Stomach (tissue), 9 donors: ENCODE results near the gene BLTP2. TPM values are rescaled to one million over a fixed set of nuclear protein-coding genes. Genes with fewer than 3 reads are reported as not detected.

Experiments
- DNase-seq, 2 donors: peaks; one replicate each; pipeline versions ENCODE4 v3.0.0 to v3.0.0-alpha.2; 2013 to 2019
- H3K27ac ChIP-seq, 5 donors: fragments of 200-600 bp in 4 of 5; sonication (generic) in 4 of 5; one replicate each; pipeline ENCODE4 v1.5.1; 2013 to 2019; ENCODE audit warnings: mild to moderate bottlenecking in 1 of 5, moderate library complexity in 1 of 5
- H3K27me3 ChIP-seq, 3 donors: fragments of 200-600 bp; sonication (generic); one replicate each; pipeline ENCODE4 v1.5.1; 2017 to 2019; ENCODE audit warnings: mixed run types in 1 of 3
- H3K36me3 ChIP-seq, 4 donors: fragments of 200-600 bp; sonication (generic); 1 replicate in 3 of 4; 2 replicates in 1 of 4; pipeline ENCODE4 v1.5.1; 2016 to 2019
- H3K4me1 ChIP-seq, 4 donors: fragments of 200-600 bp; sonication (generic); one replicate each; pipeline ENCODE4 v1.5.1; 2016 to 2019
- H3K4me3 ChIP-seq, 4 donors: fragments of 200-600 bp; sonication (generic) in 3 of 4; one replicate each; pipeline ENCODE4 v1.5.1; 2016 to 2019; ENCODE audit warnings: mild to moderate bottlenecking in 1 of 4
- H3K9me3 ChIP-seq, 4 donors: fragments of 200-600 bp; sonication (generic); one replicate each; pipeline ENCODE4 v1.5.1; 2016 to 2019
- EP300 ChIP-seq: sonication (generic); formaldehyde crosslinking; IDR thresholded peaks from one replicate; pipeline ENCODE4 v1.6.1; 2017; ENCODE audit warnings: antibody characterized with exemption
- POLR2A ChIP-seq, 4 donors: fragments of 450-650 bp; IDR thresholded peaks; one replicate each; pipeline ENCODE4 v1.6.1; 2016; ENCODE audit warnings: antibody characterized with exemption in 4 of 4, control low read depth in 2 of 4, mild to moderate bottlenecking in 1 of 4, moderate library complexity in 1 of 4
- POLR2AphosphoS5 ChIP-seq, 3 donors: sonication (generic); formaldehyde crosslinking; IDR thresholded peaks; one replicate each; pipeline ENCODE4 v1.6.1; 2016; ENCODE audit warnings: antibody characterized with exemption in 3 of 3
- WGBS, 5 donors: extraction: QIAGEN DNeasy Blood & Tissue Kit in 3 of 5; methylation state at CpG; one replicate each; pipeline versions ENCODE4 v1.1.5 to v1.1.7; 2013 to 2018; 5-methylcytosine and 5-hydroxymethylcytosine counted together
- intact Hi-C: fragments of 100-400 bp; cut with DNase I; formaldehyde crosslinking; loops from one replicate; pipeline ENCODE4 v1.15.1; 2023; ENCODE audit warnings: low total_unique reads
- polyA plus RNA-seq, 3 donors: library from polyadenylated mRNA; stranded (reverse); fragments of 200-250 nt; gene quantifications; one replicate each; pipeline ENCODE4 v1.2.3, GENCODE V29; 2013
- total RNA-seq, 5 donors: library from RNA; depleted of rRNA; stranded (reverse); fragments of >200 nt; gene quantifications; one replicate each; pipeline versions ENCODE4 v1.1.0 to v1.2.3, GENCODE V29; 2014 to 2016
- TF ChIP-seq, protein P1 (sequence below), 7 experiments: fragments of 450-650 bp in 4 of 7; fragments of 200-600 bp in 3 of 7; sonication (generic) in 3 of 7; IDR thresholded peaks; one replicate each; pipeline ENCODE4 v1.5.1; 2016 to 2019; ENCODE audit warnings: antibody characterized with exemption in 7 of 7, control low read depth in 2 of 7, mild to moderate bottlenecking in 1 of 7
- donor health status: healthy with polysubstance abuse.
- donor health status: Bipolar disorder and iron deficiency.
- donor health status: healthy.

The BLTP2 gene
- total and polyA plus RNA-seq, 8 donors, result 9.9 to 221 (median 88.3) TPM

DNA sequence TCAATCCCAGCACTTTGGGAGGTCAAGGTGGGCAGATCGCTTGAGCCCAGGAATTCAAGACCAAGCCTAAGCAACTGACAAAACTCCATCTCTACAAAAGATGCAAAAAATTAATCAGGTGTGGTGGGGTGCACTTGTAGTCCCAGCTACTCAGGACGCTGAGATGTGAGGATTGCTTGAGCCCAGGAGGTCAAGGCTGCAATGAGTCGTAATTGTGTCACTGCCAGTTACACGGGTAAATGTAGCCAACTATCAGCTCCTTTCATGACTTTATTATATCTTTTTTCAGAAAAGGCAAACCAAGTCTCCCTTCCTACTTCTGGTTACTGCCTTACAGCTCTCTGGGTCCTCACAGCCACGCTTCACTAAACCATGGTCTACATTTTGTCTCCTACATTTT is 12.8 kb upstream of the BLTP2 start:
- no peaks in the 10 kb centered on the region for H3K27me3 ChIP-seq
- TF ChIP-seq POLR2A (IDR thresholded peaks at IDR 0.05), result no peak
- TF ChIP-seq EP300, result no peak
- no peak for TF ChIP-seq POLR2AphosphoS5 (IDR thresholded peaks at IDR 0.05)
- TF ChIP-seq, protein P1, sequence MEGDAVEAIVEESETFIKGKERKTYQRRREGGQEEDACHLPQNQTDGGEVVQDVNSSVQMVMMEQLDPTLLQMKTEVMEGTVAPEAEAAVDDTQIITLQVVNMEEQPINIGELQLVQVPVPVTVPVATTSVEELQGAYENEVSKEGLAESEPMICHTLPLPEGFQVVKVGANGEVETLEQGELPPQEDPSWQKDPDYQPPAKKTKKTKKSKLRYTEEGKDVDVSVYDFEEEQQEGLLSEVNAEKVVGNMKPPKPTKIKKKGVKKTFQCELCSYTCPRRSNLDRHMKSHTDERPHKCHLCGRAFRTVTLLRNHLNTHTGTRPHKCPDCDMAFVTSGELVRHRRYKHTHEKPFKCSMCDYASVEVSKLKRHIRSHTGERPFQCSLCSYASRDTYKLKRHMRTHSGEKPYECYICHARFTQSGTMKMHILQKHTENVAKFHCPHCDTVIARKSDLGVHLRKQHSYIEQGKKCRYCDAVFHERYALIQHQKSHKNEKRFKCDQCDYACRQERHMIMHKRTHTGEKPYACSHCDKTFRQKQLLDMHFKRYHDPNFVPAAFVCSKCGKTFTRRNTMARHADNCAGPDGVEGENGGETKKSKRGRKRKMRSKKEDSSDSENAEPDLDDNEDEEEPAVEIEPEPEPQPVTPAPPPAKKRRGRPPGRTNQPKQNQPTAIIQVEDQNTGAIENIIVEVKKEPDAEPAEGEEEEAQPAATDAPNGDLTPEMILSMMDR (IDR thresholded peaks at IDR 0.05), result no peak
- H3K27ac ChIP-seq, result no peak overlapping the region
- peaks cover 9 to 71% (median 69%) of the 10 kb centered on the region in 4 donors for H3K36me3 ChIP-seq
- intact Hi-C loops, result no loop called here
- no peak for DNase-seq
- H3K9me3 ChIP-seq, result no peaks in the 10 kb centered on the region
- no peak overlapping the region for H3K4me3 ChIP-seq
- H3K4me1 ChIP-seq, result peaks cover 7 to 21% (median 17%) of the 10 kb centered on the region in 4 donors
- WGBS, 5 donors, result 73 to 90% (median 88%) methylated on average over 5 of the region's 5 CpGs

DNA sequence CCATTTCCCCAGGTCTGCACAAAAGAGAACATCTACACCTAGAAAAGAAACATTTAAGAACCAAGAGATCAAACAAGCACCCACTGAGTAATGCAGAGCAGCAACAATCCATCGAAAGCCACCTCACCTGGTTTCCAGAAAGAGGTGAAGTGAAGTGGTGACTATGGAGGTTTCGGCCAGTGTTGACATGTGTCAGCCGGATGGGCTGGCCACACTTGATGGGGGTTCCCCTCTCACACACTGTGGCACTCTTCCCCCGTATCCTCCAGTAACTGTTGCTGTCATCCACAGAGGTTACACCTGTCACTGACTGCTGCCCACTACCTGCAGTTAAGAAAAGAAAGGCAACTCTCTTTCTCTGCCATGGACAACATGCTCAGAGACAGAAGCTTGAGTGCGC is 10.2 kb upstream of the BLTP2 start:
- intact Hi-C loops, result no loop called here
- Histone ChIP-seq H3K9me3 (no peaks in the 10 kb centered on the region), H3K4me3 (no peak overlapping the region), H3K36me3 (peaks cover 9 to 97% (median 94%) of the 10 kb centered on the region in 4 donors), H3K27ac (no peak overlapping the region), H3K4me1 (peaks cover 0 to 5% (median 3%) of the 10 kb centered on the region in 4 donors), H3K27me3 (no peaks in the 10 kb centered on the region)
- WGBS, 5 donors, result 88 to 98% (median 93%) methylated on average over 5 of the region's 5 CpGs
- no peak for DNase-seq
- TF ChIP-seq EP300, result no peak
- TF ChIP-seq, protein P1 (IDR thresholded peaks at IDR 0.05), result no peak
- no peak for TF ChIP-seq POLR2A (IDR thresholded peaks at IDR 0.05)
- no peak for TF ChIP-seq POLR2AphosphoS5 (IDR thresholded peaks at IDR 0.05)

DNA sequence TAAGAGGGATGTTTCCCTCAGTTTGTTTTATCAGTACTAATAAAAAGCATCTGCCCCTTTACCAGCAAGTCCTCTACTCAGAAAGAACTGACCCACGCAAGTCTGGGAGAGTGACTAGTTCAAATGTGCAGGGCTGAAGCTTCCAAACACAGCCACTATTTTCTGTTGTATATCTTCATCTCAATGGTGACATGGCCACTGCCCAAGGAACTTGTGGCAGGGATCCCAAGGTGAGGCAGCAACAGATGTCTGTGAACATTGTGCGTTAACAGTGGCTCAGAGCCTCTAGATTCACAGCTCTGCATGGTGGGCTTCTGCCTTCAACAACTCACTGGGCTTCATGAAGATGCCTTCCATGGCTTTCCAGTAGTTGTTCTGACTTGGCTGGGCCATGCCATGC is 3.7 kb upstream of the BLTP2 start:
- TF ChIP-seq EP300, result no peak
- TF ChIP-seq POLR2AphosphoS5 (IDR thresholded peaks at IDR 0.05), result no peak
- TF ChIP-seq, protein P1 (IDR thresholded peaks at IDR 0.05), result no peak
- no peak for TF ChIP-seq POLR2A (IDR thresholded peaks at IDR 0.05)
- 55 to 94% (median 80%) methylated on average over 2 of the region's 2 CpGs for WGBS, 5 donors
- Histone ChIP-seq H3K4me3 (no peak overlapping the region), H3K36me3 (peaks cover 12 to 63% (median 54%) of the 10 kb centered on the region in 4 donors), H3K9me3 (no peaks in the 10 kb centered on the region), H3K27ac (no peak overlapping the region), H3K4me1 (peaks cover 21 to 31% (median 27%) of the 10 kb centered on the region in 4 donors), H3K27me3 (no peaks in the 10 kb centered on the region)
- no peak for DNase-seq
- intact Hi-C loops, result no loop called here

DNA sequence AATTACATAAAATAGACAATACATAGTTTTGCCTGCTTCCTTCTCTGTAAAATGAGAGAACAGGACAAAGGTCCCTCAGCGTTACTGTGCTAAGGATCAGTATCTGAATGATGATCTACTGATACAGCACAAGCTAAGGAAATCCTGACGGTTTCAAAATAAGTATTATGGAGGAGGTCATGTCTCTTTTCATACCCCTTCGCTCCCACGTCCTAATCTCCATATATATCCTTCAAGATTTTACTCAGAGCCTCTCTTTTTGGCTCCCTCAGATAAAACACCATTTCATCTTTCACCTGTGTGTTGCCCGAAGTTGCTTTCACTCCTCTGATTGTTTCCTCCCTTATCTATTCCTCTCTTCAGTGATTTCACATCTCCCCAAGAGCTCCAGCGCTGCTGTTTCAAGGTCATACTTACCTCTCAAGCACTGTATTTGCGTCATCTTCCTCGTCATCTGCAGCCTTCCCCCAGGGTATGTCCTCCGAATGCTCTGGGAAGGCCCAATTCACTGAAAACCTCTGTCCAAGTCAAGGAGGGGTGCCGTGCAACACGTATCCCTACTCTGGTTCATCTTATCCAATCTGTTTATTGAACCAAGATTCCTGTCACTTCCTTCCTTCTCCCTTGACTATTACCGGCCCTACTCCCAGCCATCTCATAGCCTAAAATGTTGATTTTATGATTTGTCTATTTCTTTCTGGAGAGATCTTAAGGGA is 1.2 kb upstream of the BLTP2 start:
- H3K36me3 ChIP-seq, result peaks cover 32 to 57% (median 53%) of the 10 kb centered on the region in 4 donors
- peak overlapping the region; percentile 5 to 99 (median 54) for H3K4me3 ChIP-seq
- peaks cover 25 to 50% (median 49%) of the 10 kb centered on the region in 4 donors for H3K4me1 ChIP-seq
- DNase-seq, result peak in 1 of 2 donors; percentile 40
- no peak for TF ChIP-seq POLR2A (IDR thresholded peaks at IDR 0.05)
- TF ChIP-seq, protein P1 (IDR thresholded peaks at IDR 0.05), result no peak
- TF ChIP-seq POLR2AphosphoS5 (IDR thresholded peaks at IDR 0.05), result no peak
- TF ChIP-seq EP300, result no peak
- intact Hi-C loops, result no loop called here
- WGBS, 5 donors, result 33 to 54% (median 43%) methylated on average over 12 of the region's 12 CpGs
- H3K27ac ChIP-seq, result peak overlapping the region; percentile 86 to 97 (median 94)
- H3K27me3 ChIP-seq, result no peaks in the 10 kb centered on the region
- no peaks in the 10 kb centered on the region for H3K9me3 ChIP-seq
